ENCODE measurements around the gene SLC35A1.
A peak's percentile ranks its signal among the peaks of the same experiment; 100 is the strongest.

The SLC35A1 gene, protein sequence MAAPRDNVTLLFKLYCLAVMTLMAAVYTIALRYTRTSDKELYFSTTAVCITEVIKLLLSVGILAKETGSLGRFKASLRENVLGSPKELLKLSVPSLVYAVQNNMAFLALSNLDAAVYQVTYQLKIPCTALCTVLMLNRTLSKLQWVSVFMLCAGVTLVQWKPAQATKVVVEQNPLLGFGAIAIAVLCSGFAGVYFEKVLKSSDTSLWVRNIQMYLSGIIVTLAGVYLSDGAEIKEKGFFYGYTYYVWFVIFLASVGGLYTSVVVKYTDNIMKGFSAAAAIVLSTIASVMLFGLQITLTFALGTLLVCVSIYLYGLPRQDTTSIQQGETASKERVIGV

DNA sequence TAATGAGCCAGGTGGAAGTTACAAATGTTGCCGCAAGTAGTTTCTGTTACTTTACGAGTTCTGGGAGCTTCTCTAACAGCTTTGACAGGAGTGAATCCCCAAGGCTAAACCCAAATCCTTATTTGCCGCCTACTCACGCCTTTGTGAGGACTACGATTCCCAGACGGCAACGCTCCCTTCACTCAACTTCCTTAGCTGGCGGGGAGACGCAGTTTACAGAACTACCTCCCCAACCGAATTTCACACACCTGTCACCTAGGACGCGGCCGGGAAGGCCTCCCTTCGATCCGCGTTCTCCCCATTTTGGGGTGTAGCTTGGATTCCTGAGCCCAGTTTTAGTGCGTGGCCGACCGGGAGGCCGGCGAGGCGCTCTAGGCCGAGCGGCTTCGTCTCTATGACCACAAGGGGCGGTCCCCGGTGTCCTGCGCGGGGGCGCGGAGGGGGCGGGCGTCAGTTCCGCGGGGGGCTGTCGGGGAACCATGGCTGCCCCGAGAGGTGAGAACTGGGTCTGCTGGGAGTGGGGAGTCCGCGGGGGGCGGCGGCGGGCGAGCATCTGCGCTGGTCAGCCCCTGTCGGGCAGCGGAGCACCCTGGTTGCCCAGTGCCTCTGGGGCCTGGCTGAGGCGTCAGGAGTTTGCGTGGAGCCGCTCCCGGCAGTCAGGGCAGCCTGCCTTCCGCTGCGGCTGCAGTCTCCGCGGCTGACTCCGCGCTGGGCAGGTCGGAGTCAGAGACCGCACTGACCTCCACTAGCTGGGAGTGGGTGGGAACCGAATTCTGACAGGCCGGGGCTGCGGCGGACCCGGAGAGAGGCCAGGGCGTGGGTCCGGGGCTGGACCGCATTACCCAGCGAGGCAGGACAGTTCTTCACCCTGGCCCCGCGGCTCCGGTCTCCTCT is at the start of gene SLC35A1:
TSS of gene SLC35A1 (plus strand) at position 450 of the 894 bp plus-strand sequence. CDS start at position 480, 30 bp downstream.
- Histone ChIP-seq H3K27ac (ENCODE audit: low read length) (peak within 1 kb of the TSS; percentile 88), H3K9me3 (ENCODE audit: control insufficient read depth in 2 of 2, low read length in 2 of 2) (no peaks in the 10 kb centered on the region), H3K4me3 (ENCODE audit: low read length in 2 of 2) (peak within 1 kb of the TSS; percentile 82 to 96), H3K27me3 (ENCODE audit: control insufficient read depth in 1 of 2, insufficient read depth in 2 of 2, low read length in 2 of 2) (no peaks in the 10 kb centered on the region), H3K9ac (ENCODE audit: low read length in 2 of 2) (peak within 1 kb of the TSS; percentile 86 to 99), H3K36me3 (ENCODE audit: control insufficient read depth in 2 of 2, insufficient read depth in 2 of 2, low read length in 2 of 2) (no peaks in the 10 kb centered on the region), H3K4me1 (ENCODE audit: control insufficient read depth, insufficient read depth, low read length) (peaks cover 5% of the 10 kb centered on the region)

DNA sequence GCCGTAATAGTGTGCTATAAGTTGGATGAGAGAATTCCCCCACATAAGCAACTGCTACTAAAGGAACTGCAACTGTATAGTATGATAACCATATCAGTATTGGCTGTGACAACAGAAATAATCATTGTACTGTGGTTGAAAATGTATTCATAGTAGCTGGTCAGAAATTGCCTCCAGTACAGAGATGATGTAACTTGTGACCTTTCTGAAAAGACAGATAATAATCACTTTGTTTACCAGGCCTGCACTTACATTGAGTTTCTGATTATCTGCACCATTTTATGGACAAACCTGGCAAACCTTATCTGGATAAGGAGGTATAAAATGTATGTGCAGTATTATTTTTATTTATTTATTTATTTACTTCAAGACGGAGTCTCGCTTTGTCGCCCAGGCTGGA is 46.0 kb upstream of the SLC35A1 start:
- Histone ChIP-seq H3K36me3 (ENCODE audit: control insufficient read depth in 2 of 2, insufficient read depth in 2 of 2, low read length in 2 of 2) (no peaks in the 10 kb centered on the region), H3K9ac (ENCODE audit: low read length in 2 of 2) (no peak overlapping the region), H3K4me1 (ENCODE audit: control insufficient read depth, insufficient read depth, low read length) (no peaks in the 10 kb centered on the region), H3K9me3 (ENCODE audit: control insufficient read depth in 2 of 2, low read length in 2 of 2) (no peaks in the 10 kb centered on the region), H3K27ac (ENCODE audit: low read length) (no peak overlapping the region), H3K27me3 (ENCODE audit: control insufficient read depth in 1 of 2, insufficient read depth in 2 of 2, low read length in 2 of 2) (no peaks in the 10 kb centered on the region), H3K4me3 (ENCODE audit: low read length in 2 of 2) (no peak overlapping the region)

- no peaks in the 10 kb centered on the region for H3K9me3 ChIP-seq (ENCODE audit: control insufficient read depth in 2 of 2, low read length in 2 of 2)
- H3K4me1 ChIP-seq (ENCODE audit: control insufficient read depth, insufficient read depth, low read length), result no peaks in the 10 kb centered on the region
- no peak overlapping the region for H3K4me3 ChIP-seq (ENCODE audit: low read length in 2 of 2)
- H3K27ac ChIP-seq (ENCODE audit: low read length), result no peak overlapping the region
- H3K36me3 ChIP-seq (ENCODE audit: control insufficient read depth in 2 of 2, insufficient read depth in 2 of 2, low read length in 2 of 2), result no peaks in the 10 kb centered on the region
- H3K9ac ChIP-seq (ENCODE audit: low read length in 2 of 2), result no peak overlapping the region
- H3K27me3 ChIP-seq (ENCODE audit: control insufficient read depth in 1 of 2, insufficient read depth in 2 of 2, low read length in 2 of 2), result no peaks in the 10 kb centered on the region
Measured at GRCh38 chr6:87430499-87430898, 42.3 kb upstream of the SLC35A1 start.

GRCh38 chr6:87431263-87431662 is 41.5 kb upstream of the SLC35A1 start:
- H3K9ac ChIP-seq (ENCODE audit: low read length in 2 of 2), result no peak overlapping the region
- no peaks in the 10 kb centered on the region for H3K36me3 ChIP-seq (ENCODE audit: control insufficient read depth in 2 of 2, insufficient read depth in 2 of 2, low read length in 2 of 2)
- no peaks in the 10 kb centered on the region for H3K9me3 ChIP-seq (ENCODE audit: control insufficient read depth in 2 of 2, low read length in 2 of 2)
- H3K4me3 ChIP-seq (ENCODE audit: low read length in 2 of 2), result no peak overlapping the region
- H3K27me3 ChIP-seq (ENCODE audit: control insufficient read depth in 1 of 2, insufficient read depth in 2 of 2, low read length in 2 of 2), result no peaks in the 10 kb centered on the region
- no peaks in the 10 kb centered on the region for H3K4me1 ChIP-seq (ENCODE audit: control insufficient read depth, insufficient read depth, low read length)
- H3K27ac ChIP-seq (ENCODE audit: low read length), result no peak overlapping the region

DNA sequence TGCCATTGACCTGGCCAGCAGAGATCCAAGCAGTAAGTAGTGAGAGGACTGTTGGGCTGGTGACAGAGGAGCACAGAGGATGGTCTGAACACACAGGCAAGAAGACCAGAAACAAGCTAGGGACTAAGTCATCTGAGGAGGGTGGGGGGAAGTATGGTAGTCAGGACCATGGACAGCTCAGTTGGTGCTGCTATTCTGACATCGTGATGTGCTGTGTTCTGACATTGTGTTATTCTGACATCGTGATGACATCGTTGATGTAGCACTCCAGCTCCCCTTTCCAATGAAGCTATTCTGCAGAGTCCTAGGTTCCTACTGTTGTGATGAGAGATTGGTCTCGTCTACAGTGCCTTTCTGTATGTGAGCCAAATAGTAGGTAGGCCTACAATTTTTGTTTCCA is 36.3 kb upstream of the SLC35A1 start:
- Histone ChIP-seq H3K9me3 (ENCODE audit: control insufficient read depth in 2 of 2, low read length in 2 of 2) (no peaks in the 10 kb centered on the region), H3K9ac (ENCODE audit: low read length in 2 of 2) (no peak overlapping the region), H3K36me3 (ENCODE audit: control insufficient read depth in 2 of 2, insufficient read depth in 2 of 2, low read length in 2 of 2) (no peaks in the 10 kb centered on the region), H3K27me3 (ENCODE audit: control insufficient read depth in 1 of 2, insufficient read depth in 2 of 2, low read length in 2 of 2) (no peaks in the 10 kb centered on the region), H3K4me3 (ENCODE audit: low read length in 2 of 2) (no peak overlapping the region), H3K27ac (ENCODE audit: low read length) (no peak overlapping the region), H3K4me1 (ENCODE audit: control insufficient read depth, insufficient read depth, low read length) (no peaks in the 10 kb centered on the region)

DNA sequence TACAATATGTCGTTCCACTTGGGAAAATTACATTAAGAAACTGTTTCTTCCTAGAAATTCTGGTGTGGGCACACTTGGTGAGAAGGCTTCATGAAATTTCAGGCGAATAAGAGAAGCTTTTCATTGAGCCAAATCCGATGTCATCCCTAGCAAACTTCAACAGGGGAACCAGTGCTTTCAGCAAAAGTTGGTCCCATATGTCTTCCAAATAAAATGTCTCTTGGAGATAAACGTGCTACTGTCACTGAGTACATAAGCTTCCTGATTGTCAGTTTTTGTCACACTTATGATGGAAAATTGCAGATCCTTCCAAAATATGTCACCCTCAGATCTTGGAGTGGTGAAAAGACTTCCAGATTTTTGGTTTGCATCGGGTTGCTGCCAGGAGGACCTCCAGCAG is 31.1 kb upstream of the SLC35A1 start:
- no peaks in the 10 kb centered on the region for H3K9me3 ChIP-seq (ENCODE audit: control insufficient read depth in 2 of 2, low read length in 2 of 2)
- no peaks in the 10 kb centered on the region for H3K4me1 ChIP-seq (ENCODE audit: control insufficient read depth, insufficient read depth, low read length)
- H3K27ac ChIP-seq (ENCODE audit: low read length), result no peak overlapping the region
- H3K9ac ChIP-seq (ENCODE audit: low read length in 2 of 2), result no peak overlapping the region
- no peaks in the 10 kb centered on the region for H3K36me3 ChIP-seq (ENCODE audit: control insufficient read depth in 2 of 2, insufficient read depth in 2 of 2, low read length in 2 of 2)
- no peak overlapping the region for H3K4me3 ChIP-seq (ENCODE audit: low read length in 2 of 2)
- H3K27me3 ChIP-seq (ENCODE audit: control insufficient read depth in 1 of 2, insufficient read depth in 2 of 2, low read length in 2 of 2), result no peaks in the 10 kb centered on the region

- no peak overlapping the region for H3K9ac ChIP-seq (ENCODE audit: low read length in 2 of 2)
- H3K36me3 ChIP-seq (ENCODE audit: control insufficient read depth in 2 of 2, insufficient read depth in 2 of 2, low read length in 2 of 2), result no peaks in the 10 kb centered on the region
- no peak overlapping the region for H3K27ac ChIP-seq (ENCODE audit: low read length)
Measured at GRCh38 chr6:87444362-87444761, 28.4 kb upstream of the SLC35A1 start.

GRCh38 chr6:87465051-87465450 is 7.7 kb upstream of the SLC35A1 start:
- no peak overlapping the region for H3K9ac ChIP-seq (ENCODE audit: low read length in 2 of 2)
- no peaks in the 10 kb centered on the region for H3K36me3 ChIP-seq (ENCODE audit: control insufficient read depth in 2 of 2, insufficient read depth in 2 of 2, low read length in 2 of 2)
- no peaks in the 10 kb centered on the region for H3K27me3 ChIP-seq (ENCODE audit: control insufficient read depth in 1 of 2, insufficient read depth in 2 of 2, low read length in 2 of 2)
- no peaks in the 10 kb centered on the region for H3K9me3 ChIP-seq (ENCODE audit: control insufficient read depth in 2 of 2, low read length in 2 of 2)
- H3K4me1 ChIP-seq (ENCODE audit: control insufficient read depth, insufficient read depth, low read length), result no peaks in the 10 kb centered on the region
- H3K27ac ChIP-seq (ENCODE audit: low read length), result no peak overlapping the region
- H3K4me3 ChIP-seq (ENCODE audit: low read length in 2 of 2), result no peak overlapping the region

More at GRCh38 chr6:87444362-87444761, 28.4 kb upstream of the SLC35A1 start:
- Histone ChIP-seq H3K9me3 (ENCODE audit: control insufficient read depth in 2 of 2, low read length in 2 of 2) (no peaks in the 10 kb centered on the region), H3K4me3 (ENCODE audit: low read length in 2 of 2) (no peak overlapping the region), H3K4me1 (ENCODE audit: control insufficient read depth, insufficient read depth, low read length) (no peaks in the 10 kb centered on the region), H3K27me3 (ENCODE audit: control insufficient read depth in 1 of 2, insufficient read depth in 2 of 2, low read length in 2 of 2) (no peaks in the 10 kb centered on the region)

DNA sequence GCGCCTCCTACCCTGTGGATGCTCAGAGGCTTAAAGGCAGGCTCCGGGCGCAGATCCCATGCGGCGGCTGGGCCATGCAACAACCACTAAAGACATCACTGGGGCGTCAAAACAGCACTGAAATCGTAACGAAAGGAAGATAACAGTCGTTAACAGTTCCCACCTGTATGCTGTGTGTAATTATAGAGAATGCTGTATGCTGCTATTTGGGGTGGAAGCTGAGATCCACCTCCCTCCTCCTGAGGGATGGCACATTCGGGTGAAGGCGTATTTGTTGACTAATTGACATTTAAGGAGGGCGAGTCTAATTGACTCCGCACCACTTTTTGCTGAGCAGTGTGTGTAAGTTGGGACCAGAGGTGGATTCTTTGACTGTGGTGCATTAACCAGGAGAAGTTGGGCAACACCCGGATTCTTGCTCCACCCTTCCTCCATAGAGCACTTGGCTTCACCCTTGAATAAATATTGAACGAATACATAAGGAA is 687 bp downstream of the SLC35A1 start:
- H3K27me3 ChIP-seq (ENCODE audit: control insufficient read depth in 1 of 2, insufficient read depth in 2 of 2, low read length in 2 of 2), result no peaks in the 10 kb centered on the region
- H3K9ac ChIP-seq (ENCODE audit: low read length in 2 of 2), result peak overlapping the region; percentile 86 to 99
- no peaks in the 10 kb centered on the region for H3K9me3 ChIP-seq (ENCODE audit: control insufficient read depth in 2 of 2, low read length in 2 of 2)
- peak overlapping the region; percentile 82 to 96 for H3K4me3 ChIP-seq (ENCODE audit: low read length in 2 of 2)
- H3K36me3 ChIP-seq (ENCODE audit: control insufficient read depth in 2 of 2, insufficient read depth in 2 of 2, low read length in 2 of 2), result no peaks in the 10 kb centered on the region
- peaks cover 5% of the 10 kb centered on the region for H3K4me1 ChIP-seq (ENCODE audit: control insufficient read depth, insufficient read depth, low read length)
- peak overlapping the region; percentile 88 for H3K27ac ChIP-seq (ENCODE audit: low read length)

- no peak overlapping the region for H3K9ac ChIP-seq (ENCODE audit: low read length in 2 of 2)
- no peaks in the 10 kb centered on the region for H3K9me3 ChIP-seq (ENCODE audit: control insufficient read depth in 2 of 2, low read length in 2 of 2)
- peaks cover 0 to 3% of the 10 kb centered on the region in 2 donors for H3K36me3 ChIP-seq (ENCODE audit: control insufficient read depth in 2 of 2, insufficient read depth in 2 of 2, low read length in 2 of 2)
- H3K27me3 ChIP-seq (ENCODE audit: control insufficient read depth in 1 of 2, insufficient read depth in 2 of 2, low read length in 2 of 2), result no peaks in the 10 kb centered on the region
- H3K4me1 ChIP-seq (ENCODE audit: control insufficient read depth, insufficient read depth, low read length), result no peaks in the 10 kb centered on the region
- H3K4me3 ChIP-seq (ENCODE audit: low read length in 2 of 2), result no peak overlapping the region
- H3K27ac ChIP-seq (ENCODE audit: low read length), result no peak overlapping the region
Measured at GRCh38 chr6:87481931-87482330, 9.2 kb downstream of the SLC35A1 start.
